WTC11 (cell line): ENCODE results near the gene C10orf95. TPM values are rescaled to one million over a fixed set of nuclear protein-coding genes. Genes with fewer than 3 reads are reported as not detected.
A peak's percentile ranks its signal among the peaks of the same experiment; 100 is the strongest.

Source experiments
- ATAC-seq: fragments of 200-7000 bp; cut with Tn5 transposase; 2 replicates; pipeline ENCODE4 v1.10.0; 2021; ENCODE audit warnings: mild to moderate bottlenecking, moderate library complexity
- CTCF ChIA-PET: fragments of 300-600 bp; sonication (Branson Sonifier 250); formaldehyde crosslinking; loops from one replicate; lab custom pipeline; 2021; ENCODE audit warnings: antibody characterized with exemption; lab: Charles Lee
- POLR2A ChIA-PET: fragments of 350-600 bp; sonication (Branson Sonifier 250); formaldehyde crosslinking; loops from one replicate; lab custom pipeline; 2021; ENCODE audit warnings: antibody characterized with exemption; lab: Charles Lee
- DNase-seq: peaks from one replicate; pipeline ENCODE4 v3.0.0; 2021; ENCODE audit warnings: low spot score
- H3K27ac Mint-ChIP-seq: 2 replicates; pipeline ENCODE4 v1.8.0; 2021; ENCODE audit warnings: mixed read lengths
- H3K27me3 Mint-ChIP-seq: 2 replicates; pipeline ENCODE4 v1.8.0; 2021; ENCODE audit warnings: low read depth, mild to moderate bottlenecking, moderate library complexity, mixed read lengths
- H3K36me3 Mint-ChIP-seq: 2 replicates; pipeline ENCODE4 v1.8.0; 2021; ENCODE audit warnings: mixed read lengths
- H3K4me1 Mint-ChIP-seq: 2 replicates; pipeline ENCODE4 v1.8.0; 2022; ENCODE audit warnings: mixed read lengths
- H3K4me3 Mint-ChIP-seq: 2 replicates; pipeline ENCODE4 v1.8.0; 2021; ENCODE audit warnings: mild to moderate bottlenecking, moderate library complexity, mixed read lengths
- H3K9me3 Mint-ChIP-seq: 2 replicates; pipeline ENCODE4 v1.8.0; 2021; ENCODE audit warnings: mixed read lengths
- AR ChIP-seq: fragments of 250-450 bp; sonication (Bioruptor Pico); IDR thresholded peaks from 2 replicates; pipeline ENCODE4 v1.9.0; 2021; ENCODE audit warnings: mild to moderate bottlenecking
- ARID4B ChIP-seq: sonication (generic); formaldehyde crosslinking; IDR thresholded peaks from 2 replicates; pipeline ENCODE4 v1.8.0; 2023; ENCODE audit warnings: missing genetic modification reagents, mild to moderate bottlenecking, borderline replicate concordance
- CTCF ChIP-seq: fragments of 200-600 bp; IDR thresholded peaks from 2 replicates; pipeline ENCODE4 v1.8.0; 2022; ENCODE audit warnings: antibody characterized with exemption
- ESRRA ChIP-seq: sonication (generic); formaldehyde crosslinking; IDR thresholded peaks from 2 replicates; pipeline ENCODE4 v1.8.1; 2022; ENCODE audit warnings: mild to moderate bottlenecking, missing genetic modification reagents, borderline replicate concordance
- ETV6 ChIP-seq: sonication (generic); formaldehyde crosslinking; IDR thresholded peaks from 2 replicates; pipeline ENCODE4 v1.8.1; 2022; ENCODE audit warnings: mild to moderate bottlenecking, missing genetic modification reagents
- FOXK1 ChIP-seq: sonication (generic); formaldehyde crosslinking; IDR thresholded peaks from 2 replicates; pipeline ENCODE4 v1.8.0; 2022; ENCODE audit warnings: mild to moderate bottlenecking, moderate library complexity, missing genetic modification reagents
- FOXP4 ChIP-seq: sonication (generic); formaldehyde crosslinking; IDR thresholded peaks from 2 replicates; pipeline ENCODE4 v1.8.0; 2022; ENCODE audit warnings: mild to moderate bottlenecking, missing genetic modification reagents
- GABPB1 ChIP-seq: sonication (generic); formaldehyde crosslinking; IDR thresholded peaks from 2 replicates; pipeline ENCODE4 v1.8.1; 2023; ENCODE audit warnings: mild to moderate bottlenecking, missing genetic modification reagents
- MAX ChIP-seq: sonication (generic); formaldehyde crosslinking; IDR thresholded peaks from 2 replicates; pipeline ENCODE4 v1.8.0; 2022; ENCODE audit warnings: mild to moderate bottlenecking, missing genetic modification reagents
- MYBL2 ChIP-seq: sonication (generic); formaldehyde crosslinking; IDR thresholded peaks from 2 replicates; pipeline ENCODE4 v1.8.1; 2023; ENCODE audit warnings: mild to moderate bottlenecking, moderate library complexity, missing genetic modification reagents
- NFE2L1 ChIP-seq: sonication (generic); formaldehyde crosslinking; IDR thresholded peaks from 2 replicates; pipeline ENCODE4 v1.8.1; 2023; ENCODE audit warnings: missing genetic modification reagents
- NR3C1 ChIP-seq: sonication (generic); formaldehyde crosslinking; conservative IDR thresholded peaks from 2 replicates; pipeline ENCODE4 v1.8.1; 2023; ENCODE audit warnings: low read depth, mild to moderate bottlenecking, missing genetic modification reagents
- SMAD3 ChIP-seq: sonication (generic); formaldehyde crosslinking; IDR thresholded peaks from 2 replicates; pipeline ENCODE4 v1.8.0; 2022; ENCODE audit warnings: missing genetic modification reagents, mild to moderate bottlenecking, borderline replicate concordance
- SP1 ChIP-seq: sonication (generic); formaldehyde crosslinking; conservative IDR thresholded peaks from 2 replicates; pipeline ENCODE4 v1.8.1; 2022; ENCODE audit warnings: missing genetic modification reagents
- STAT6 ChIP-seq: sonication (generic); formaldehyde crosslinking; conservative IDR thresholded peaks from 2 replicates; pipeline ENCODE4 v1.8.1; 2023; ENCODE audit warnings: mild to moderate bottlenecking, low read depth, missing genetic modification reagents, moderate library complexity
- TEAD1 ChIP-seq: sonication (generic); formaldehyde crosslinking; IDR thresholded peaks from 2 replicates; pipeline ENCODE4 v1.8.0; 2022; ENCODE audit warnings: mild to moderate bottlenecking, missing genetic modification reagents
- ZBTB21 ChIP-seq: sonication (generic); formaldehyde crosslinking; IDR thresholded peaks from 2 replicates; pipeline ENCODE4 v1.8.1; 2023; ENCODE audit warnings: mild to moderate bottlenecking, missing genetic modification reagents, borderline replicate concordance
- ZNF281 ChIP-seq: sonication (generic); formaldehyde crosslinking; IDR thresholded peaks from 2 replicates; pipeline ENCODE4 v1.8.0; 2023; ENCODE audit warnings: mild to moderate bottlenecking, missing genetic modification reagents
- total RNA-seq: library from RNA; stranded (reverse); gene quantifications from 3 replicates; pipeline ENCODE4 v1.2.3, GENCODE V29; 2021

Gene C10orf95
- total RNA-seq, 1 experiment from 2014 or later, result 0.96 TPM

GRCh38 chr10:102422545-102423129 is 28.7 kb downstream of the C10orf95 start:
- peaks cover 16% of the 10 kb centered on the region for H3K4me1 Mint-ChIP-seq
- peaks cover 9% of the 10 kb centered on the region; the same call in 1 of the 2 replicates for H3K36me3 Mint-ChIP-seq
- no peak overlapping the region; the same call in 1 of the 2 replicates for H3K27ac Mint-ChIP-seq
- ChIA-PET POLR2A (interaction anchor here (0.8 to 5.0 kb wide), 5 partner anchors 9 to 51 kb away, joined by 3 to 34 read pairs (median 26); partner anchors contain the start of genes C10orf95 and CUEDC2), CTCF (interaction anchor here (0.7 to 6.7 kb wide), 18 partner anchors 9 to 253 kb away, joined by 3 to 68 read pairs (median 24); partner anchors contain the start of genes ACTR1A, C10orf95, CUEDC2 and GBF1)
- DNase-seq (peak; percentile 85), ATAC-seq (peak; percentile 17)
- H3K9me3 Mint-ChIP-seq, result no peaks in the 10 kb centered on the region
- H3K4me3 Mint-ChIP-seq, result peak overlapping the region; percentile 98
- H3K27me3 Mint-ChIP-seq, result peaks cover 8% of the 10 kb centered on the region
- TF ChIP-seq ETV6 (CRISPR knock-in tag), result peak; percentile 72; the same call in 1 of the 2 replicates
- peak; percentile 85 for TF ChIP-seq TEAD1 (CRISPR knock-in tag)
- peak; percentile 90 for TF ChIP-seq ZBTB21 (CRISPR knock-in tag)
- peak; percentile 87 for TF ChIP-seq ZNF281 (CRISPR knock-in tag)
- peak; percentile 83; the same call in 1 of the 2 replicates for TF ChIP-seq FOXP4 (CRISPR knock-in tag)
- no peak for TF ChIP-seq NR3C1
- peak; percentile 36; the same call in 1 of the 2 replicates for TF ChIP-seq SMAD3 (CRISPR knock-in tag)
- no peak for TF ChIP-seq STAT6 (CRISPR knock-in tag)
- TF ChIP-seq AR (CRISPR knock-in tag), result no peak
- TF ChIP-seq ARID4B (CRISPR knock-in tag), result peak; percentile 90
- TF ChIP-seq SP1 (CRISPR knock-in tag), result peak; percentile 75
- peak; percentile 22; the same call in 1 of the 2 replicates for TF ChIP-seq CTCF
- peak; percentile 97 for TF ChIP-seq MAX
- peak; percentile 55; the same call in 1 of the 2 replicates for TF ChIP-seq FOXK1 (CRISPR knock-in tag)
- TF ChIP-seq ESRRA (CRISPR knock-in tag), result 0 out of 2 replicates have a peak, but pooled peaks have one; percentile 40
- peak; percentile 80; the same call in 1 of the 2 replicates for TF ChIP-seq NFE2L1 (CRISPR knock-in tag)
- TF ChIP-seq MYBL2, result peak; percentile 54; the same call in 1 of the 2 replicates
- TF ChIP-seq GABPB1 (CRISPR knock-in tag), result peak; percentile 56
